G401.6 (cell line): ENCODE data around the gene APCDD1L.

ENCODE experiments used
- FAIRE-seq: peaks from 2 replicates; lab custom pipeline; 2012; peaks lifted over from hg19 to GRCh38; lab: Jason Lieb, UNC

APCDD1L gene

GRCh38 chr20:58485393-58485792 is 29.8 kb downstream of the APCDD1L start:
- no peak for FAIRE-seq

GRCh38 chr20:58483470-58483869 is 31.7 kb downstream of the APCDD1L start:
- FAIRE-seq, result no peak

GRCh38 chr20:58483051-58483450 is 32.1 kb downstream of the APCDD1L start:
- FAIRE-seq, result no peak

- FAIRE-seq, result no peak
Observed at GRCh38 chr20:58482416-58482815, 32.8 kb downstream of the APCDD1L start.

- FAIRE-seq, result no peak
Observed at GRCh38 chr20:58481481-58482021, 33.6 kb downstream of the APCDD1L start.

GRCh38 chr20:58480551-58481336 is 34.5 kb downstream of the APCDD1L start:
- FAIRE-seq, result no peak

GRCh38 chr20:58479726-58480440 is 35.3 kb downstream of the APCDD1L start:
- FAIRE-seq, result no peak

- FAIRE-seq, result no peak
Observed at GRCh38 chr20:58478141-58478805, 36.9 kb downstream of the APCDD1L start.

GRCh38 chr20:58475466-58475865 is 39.7 kb downstream of the APCDD1L start:
- no peak for FAIRE-seq

- FAIRE-seq, result no peak
Observed at GRCh38 chr20:58473453-58474425, 41.5 kb downstream of the APCDD1L start.

- no peak for FAIRE-seq
Observed at GRCh38 chr20:58472273-58473018, 42.8 kb downstream of the APCDD1L start.

- FAIRE-seq, result no peak
Observed at GRCh38 chr20:58471193-58472164, 43.7 kb downstream of the APCDD1L start.

- FAIRE-seq, result no peak
Observed at GRCh38 chr20:58470336-58471192, 44.6 kb downstream of the APCDD1L start.

- FAIRE-seq, result no peak
Observed at GRCh38 chr20:58469616-58470015, 45.6 kb downstream of the APCDD1L start.

- no peak for FAIRE-seq
Observed at GRCh38 chr20:58467572-58468527, 47.3 kb downstream of the APCDD1L start.

GRCh38 chr20:58466729-58467571 is 48.2 kb downstream of the APCDD1L start:
- FAIRE-seq, result no peak
